K562 (cell line): Measurements from ENCODE around the gene OR51L1. TPM values are rescaled to one million over a fixed set of nuclear protein-coding genes. Genes with fewer than 3 reads are reported as not detected.
A peak's percentile ranks its signal among the peaks of the same experiment; 100 is the strongest.

ENCODE experiments used
- C11orf30 ChIP-seq: fragments of 450-650 bp; IDR thresholded peaks from 2 replicates; pipeline ENCODE4 v1.6.1; 2016; ENCODE audit warnings: low read depth, mild to moderate bottlenecking
- CEBPB ChIP-seq: fragments of 450-650 bp; IDR thresholded peaks from 2 replicates; pipeline ENCODE4 v1.6.1; 2016; ENCODE audit warnings: missing genetic modification characterization, missing compliant biosample characterization
- DIDO1 ChIP-seq: fragments of 450-650 bp; IDR thresholded peaks from 2 replicates; pipeline ENCODE4 v1.6.1; 2016; ENCODE audit warnings: low read depth, missing biosample characterization, missing genetic modification characterization
- GTF2A2 ChIP-seq: IDR thresholded peaks from 2 replicates; pipeline ENCODE4 v1.6.1; 2016; ENCODE audit warnings: mild to moderate bottlenecking, missing genetic modification characterization, missing compliant biosample characterization
- HDAC6 ChIP-seq: IDR thresholded peaks from 2 replicates; pipeline ENCODE4 v1.6.1; 2012; ENCODE audit warnings: low read depth, mild to moderate bottlenecking, control low read depth, inconsistent platforms, low read length, moderate library complexity
- JUNB ChIP-seq: fragments of 450-650 bp; formaldehyde crosslinking; conservative IDR thresholded peaks from 2 replicates; pipeline ENCODE4 v1.4.0; 2020; ENCODE audit warnings: mild to moderate bottlenecking
- MAFF ChIP-seq: IDR thresholded peaks from 2 replicates; pipeline ENCODE4 v1.6.1; 2012; ENCODE audit warnings: low read length, improper control_type of control experiment
- RBFOX2 ChIP-seq: fragments of 200-400 bp; formaldehyde crosslinking; IDR thresholded peaks from 2 replicates; pipeline ENCODE4 v1.6.1; 2017; ENCODE audit warnings: low read depth, mild to moderate bottlenecking, low read length, moderate library complexity
- SP2 ChIP-seq: IDR thresholded peaks from 2 replicates; pipeline ENCODE4 v1.6.1; 2011; ENCODE audit warnings: mild to moderate bottlenecking, low read depth, low read length, moderate library complexity; ENCODE audit not compliant: poor library complexity, severe bottlenecking; ENCODE audit errors: extremely low read depth
- STAG1 ChIP-seq: sonication (generic); formaldehyde crosslinking; IDR thresholded peaks from 2 replicates; pipeline ENCODE4 v1.5.0; 2020; ENCODE audit warnings: missing genetic modification reagents, borderline replicate concordance
- ZNF239 ChIP-seq: fragments of 250-450 bp; sonication (Bioruptor Pico); IDR thresholded peaks from 2 replicates; pipeline ENCODE4 v1.4.0; 2020; ENCODE audit warnings: mild to moderate bottlenecking
- ZNF583 ChIP-seq: fragments of 250-450 bp; sonication (Bioruptor Pico); IDR thresholded peaks from 2 replicates; pipeline ENCODE4 v1.4.0; 2020
- ZNF592 ChIP-seq: fragments of 450-650 bp; IDR thresholded peaks from 2 replicates; pipeline ENCODE4 v1.6.1; 2017; ENCODE audit warnings: antibody characterized with exemption, mild to moderate bottlenecking
- ZNF717 ChIP-seq: fragments of 250-450 bp; sonication (Bioruptor Pico); IDR thresholded peaks from 2 replicates; pipeline ENCODE4 v1.5.0; 2021
- polyA plus RNA-seq, 8 experiments: library from polyadenylated mRNA; depleted of rRNA in 4 of 8; stranded (reverse) in 5 of 8; unstranded in 3 of 8; fragments of >200 nt; fragmentation: Nextera tagmentation in 2 of 8; fragmentation: Illumina TruSeq in 1 of 8; extraction: Ambion mirVana in 2 of 8; extraction: Trizol in 1 of 8; gene quantifications; 2 replicates each; pipeline versions ENCODE4 v1.2.1 to v1.2.3, GENCODE V29; 2011 to 2014; ENCODE audit warnings: inconsistent platforms in 1 of 8, missing spikeins in 1 of 8
- total RNA-seq, 7 experiments: library from RNA; depleted of rRNA in 6 of 7; stranded (reverse); fragments of >200 nt in 6 of 7; fragmentation: Illumina TruSeq in 2 of 7; extraction: Trizol in 2 of 7; gene quantifications; 2 replicates each; pipeline versions ENCODE4 v1.2.1 to v1.2.3, GENCODE V29; 2011 to 2021; ENCODE audit warnings: low replicate concordance in 1 of 7
- TF ChIP-seq, protein P1 (sequence below): fragments of 450-650 bp; IDR thresholded peaks from 2 replicates; pipeline ENCODE4 v1.7.1; 2018; ENCODE audit warnings: mild to moderate bottlenecking, low read depth; ENCODE audit not compliant: partially characterized antibody
- TF ChIP-seq, protein P2 (sequence below): sonication (generic); formaldehyde crosslinking; IDR thresholded peaks from 2 replicates; pipeline ENCODE4 v1.8.1; 2023; ENCODE audit warnings: mild to moderate bottlenecking, missing genetic modification reagents
- TF ChIP-seq, protein P3 (sequence below): fragments of 250-450 bp; sonication (Bioruptor Pico); IDR thresholded peaks from 2 replicates; pipeline ENCODE4 v1.8.0; 2022; ENCODE audit warnings: inconsistent platforms
- TF ChIP-seq, protein P4 (sequence below): sonication (generic); formaldehyde crosslinking; IDR thresholded peaks from 2 replicates; pipeline ENCODE4 v1.8.1; 2022; ENCODE audit warnings: missing genetic modification reagents

OR51L1 gene
- total and polyA plus RNA-seq, 9 of the 15 experiments (the other 6 are each of a cell fraction or from before 2014, with no cell fraction given), result not detected

DNA sequence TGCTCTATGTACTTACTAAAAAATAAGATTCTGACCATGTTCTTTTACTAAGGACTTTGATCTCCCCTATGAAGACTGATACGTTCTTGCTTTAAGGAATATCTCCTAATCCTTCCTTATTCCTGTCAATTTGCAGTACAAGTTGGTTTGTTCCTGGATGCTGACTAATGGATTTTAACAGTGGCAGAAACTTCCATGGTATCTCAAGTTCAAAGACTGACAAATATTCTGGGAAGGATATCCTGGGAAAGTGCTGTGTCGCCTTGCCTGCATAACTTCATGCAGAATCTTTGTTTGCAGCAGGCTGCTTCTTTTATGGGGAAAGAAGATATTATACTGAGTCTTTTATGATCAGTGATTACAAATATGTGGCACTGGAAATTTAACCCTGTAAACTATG is 43.3 kb downstream of the OR51L1 start (continued):
- no peak for TF ChIP-seq ZNF592
- TF ChIP-seq, protein P1, sequence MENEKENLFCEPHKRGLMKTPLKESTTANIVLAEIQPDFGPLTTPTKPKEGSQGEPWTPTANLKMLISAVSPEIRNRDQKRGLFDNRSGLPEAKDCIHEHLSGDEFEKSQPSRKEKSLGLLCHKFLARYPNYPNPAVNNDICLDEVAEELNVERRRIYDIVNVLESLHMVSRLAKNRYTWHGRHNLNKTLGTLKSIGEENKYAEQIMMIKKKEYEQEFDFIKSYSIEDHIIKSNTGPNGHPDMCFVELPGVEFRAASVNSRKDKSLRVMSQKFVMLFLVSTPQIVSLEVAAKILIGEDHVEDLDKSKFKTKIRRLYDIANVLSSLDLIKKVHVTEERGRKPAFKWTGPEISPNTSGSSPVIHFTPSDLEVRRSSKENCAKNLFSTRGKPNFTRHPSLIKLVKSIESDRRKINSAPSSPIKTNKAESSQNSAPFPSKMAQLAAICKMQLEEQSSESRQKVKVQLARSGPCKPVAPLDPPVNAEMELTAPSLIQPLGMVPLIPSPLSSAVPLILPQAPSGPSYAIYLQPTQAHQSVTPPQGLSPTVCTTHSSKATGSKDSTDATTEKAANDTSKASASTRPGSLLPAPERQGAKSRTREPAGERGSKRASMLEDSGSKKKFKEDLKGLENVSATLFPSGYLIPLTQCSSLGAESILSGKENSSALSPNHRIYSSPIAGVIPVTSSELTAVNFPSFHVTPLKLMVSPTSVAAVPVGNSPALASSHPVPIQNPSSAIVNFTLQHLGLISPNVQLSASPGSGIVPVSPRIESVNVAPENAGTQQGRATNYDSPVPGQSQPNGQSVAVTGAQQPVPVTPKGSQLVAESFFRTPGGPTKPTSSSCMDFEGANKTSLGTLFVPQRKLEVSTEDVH, result no peak
- TF ChIP-seq JUNB, result no peak
- no peak for TF ChIP-seq ZNF239
- TF ChIP-seq MAFF, result peak; percentile 70
- no peak for TF ChIP-seq DIDO1 (tag)
- no peak for TF ChIP-seq ZNF583
- no peak for TF ChIP-seq GTF2A2 (tag)
- TF ChIP-seq, protein P2, sequence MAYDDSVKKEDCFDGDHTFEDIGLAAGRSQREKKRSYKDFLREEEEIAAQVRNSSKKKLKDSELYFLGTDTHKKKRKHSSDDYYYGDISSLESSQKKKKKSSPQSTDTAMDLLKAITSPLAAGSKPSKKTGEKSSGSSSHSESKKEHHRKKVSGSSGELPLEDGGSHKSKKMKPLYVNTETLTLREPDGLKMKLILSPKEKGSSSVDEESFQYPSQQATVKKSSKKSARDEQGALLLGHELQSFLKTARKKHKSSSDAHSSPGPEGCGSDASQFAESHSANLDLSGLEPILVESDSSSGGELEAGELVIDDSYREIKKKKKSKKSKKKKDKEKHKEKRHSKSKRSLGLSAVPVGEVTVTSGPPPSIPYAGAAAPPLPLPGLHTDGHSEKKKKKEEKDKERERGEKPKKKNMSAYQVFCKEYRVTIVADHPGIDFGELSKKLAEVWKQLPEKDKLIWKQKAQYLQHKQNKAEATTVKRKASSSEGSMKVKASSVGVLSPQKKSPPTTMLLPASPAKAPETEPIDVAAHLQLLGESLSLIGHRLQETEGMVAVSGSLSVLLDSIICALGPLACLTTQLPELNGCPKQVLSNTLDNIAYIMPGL (CRISPR knock-in tag), result no peak
- TF ChIP-seq RBFOX2, result no peak
- TF ChIP-seq, protein P3, sequence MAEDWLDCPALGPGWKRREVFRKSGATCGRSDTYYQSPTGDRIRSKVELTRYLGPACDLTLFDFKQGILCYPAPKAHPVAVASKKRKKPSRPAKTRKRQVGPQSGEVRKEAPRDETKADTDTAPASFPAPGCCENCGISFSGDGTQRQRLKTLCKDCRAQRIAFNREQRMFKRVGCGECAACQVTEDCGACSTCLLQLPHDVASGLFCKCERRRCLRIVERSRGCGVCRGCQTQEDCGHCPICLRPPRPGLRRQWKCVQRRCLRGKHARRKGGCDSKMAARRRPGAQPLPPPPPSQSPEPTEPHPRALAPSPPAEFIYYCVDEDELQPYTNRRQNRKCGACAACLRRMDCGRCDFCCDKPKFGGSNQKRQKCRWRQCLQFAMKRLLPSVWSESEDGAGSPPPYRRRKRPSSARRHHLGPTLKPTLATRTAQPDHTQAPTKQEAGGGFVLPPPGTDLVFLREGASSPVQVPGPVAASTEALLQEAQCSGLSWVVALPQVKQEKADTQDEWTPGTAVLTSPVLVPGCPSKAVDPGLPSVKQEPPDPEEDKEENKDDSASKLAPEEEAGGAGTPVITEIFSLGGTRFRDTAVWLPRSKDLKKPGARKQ (CRISPR knock-in tag), result no peak
- TF ChIP-seq, protein P4, sequence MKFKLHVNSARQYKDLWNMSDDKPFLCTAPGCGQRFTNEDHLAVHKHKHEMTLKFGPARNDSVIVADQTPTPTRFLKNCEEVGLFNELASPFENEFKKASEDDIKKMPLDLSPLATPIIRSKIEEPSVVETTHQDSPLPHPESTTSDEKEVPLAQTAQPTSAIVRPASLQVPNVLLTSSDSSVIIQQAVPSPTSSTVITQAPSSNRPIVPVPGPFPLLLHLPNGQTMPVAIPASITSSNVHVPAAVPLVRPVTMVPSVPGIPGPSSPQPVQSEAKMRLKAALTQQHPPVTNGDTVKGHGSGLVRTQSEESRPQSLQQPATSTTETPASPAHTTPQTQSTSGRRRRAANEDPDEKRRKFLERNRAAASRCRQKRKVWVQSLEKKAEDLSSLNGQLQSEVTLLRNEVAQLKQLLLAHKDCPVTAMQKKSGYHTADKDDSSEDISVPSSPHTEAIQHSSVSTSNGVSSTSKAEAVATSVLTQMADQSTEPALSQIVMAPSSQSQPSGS (CRISPR knock-in tag), result no peak
- TF ChIP-seq ZNF717, result no peak
- no peak for TF ChIP-seq CEBPB (tag)
- TF ChIP-seq SP2, result no peak
- no peak for TF ChIP-seq STAG1 (CRISPR knock-in tag)
- peak; percentile 66 for TF ChIP-seq C11orf30
- TF ChIP-seq HDAC6, result no peak
